NCI-H128 (cell line): Measurements from ENCODE around the gene CCDC201.
"Not testable (repeated sequence)": the region's sequence is repeated elsewhere in the genome, so short reads cannot be mapped to it uniquely, and the experiment has no call there.

Source experiments
- DNase-seq: peaks from one replicate; lab custom pipeline; 2025; ENCODE audit not compliant: unreplicated experiment; lab: John Stamatoyannopoulos, UW

Gene CCDC201

GRCh38 chr7:45817913-45818312 lies 55.0 kb downstream of the CCDC201 start:
- not testable (repeated sequence) for DNase-seq

- not testable (repeated sequence) for DNase-seq
Measured at GRCh38 chr7:45817016-45817415, 55.9 kb downstream of the CCDC201 start.

DNA sequence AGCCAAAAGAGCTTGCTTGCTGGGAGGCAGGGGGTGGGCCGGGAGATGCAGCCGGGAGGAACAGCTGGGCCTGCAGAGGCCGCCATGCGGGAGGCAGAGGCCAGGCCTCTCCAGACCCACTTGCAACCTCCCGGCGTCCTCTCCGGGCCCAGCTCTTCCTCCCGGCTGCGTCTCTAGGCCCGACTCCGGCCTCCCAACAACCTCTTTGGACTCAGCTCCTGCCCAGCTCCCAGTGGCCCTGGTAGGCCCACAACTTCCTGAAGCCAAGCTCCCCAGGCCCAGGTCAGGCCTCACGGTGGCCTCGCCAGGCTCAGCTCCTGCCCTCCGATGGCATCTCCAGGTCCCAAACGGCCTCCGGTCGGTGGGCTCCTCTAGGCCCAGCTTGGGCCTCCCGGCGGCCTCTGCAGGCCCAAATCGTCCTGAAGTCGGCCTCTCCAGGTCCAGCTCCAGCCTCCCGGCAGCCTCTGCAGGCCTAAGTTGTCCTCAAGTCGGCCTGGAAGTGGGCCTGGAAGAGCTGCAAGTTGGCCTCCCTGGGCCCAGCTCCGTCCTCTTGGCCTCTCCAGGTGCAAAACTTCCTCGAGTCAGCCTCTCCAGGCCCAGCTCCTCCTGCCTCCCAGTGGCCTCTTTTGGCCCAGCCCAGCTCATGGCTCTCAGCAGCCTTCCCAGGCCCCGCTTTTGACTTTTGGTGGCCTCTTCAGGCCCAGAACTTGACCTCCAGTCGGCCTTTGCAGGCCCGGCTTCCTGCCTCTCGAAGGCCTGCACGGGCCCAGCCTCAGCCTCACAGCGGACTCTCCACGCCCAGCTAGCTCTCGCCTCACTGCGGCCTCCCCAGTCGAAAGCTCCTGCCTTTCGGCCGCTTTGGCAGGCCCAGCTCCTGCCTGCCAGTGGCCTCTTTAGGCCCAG lies 58.4 kb downstream of the CCDC201 start:
- not testable (repeated sequence) for DNase-seq

GRCh38 chr7:45813771-45814170 lies 59.1 kb downstream of the CCDC201 start:
- DNase-seq, result not testable (repeated sequence)

- DNase-seq, result no peak
Measured at GRCh38 chr7:45812946-45813345, 59.9 kb downstream of the CCDC201 start.

DNA sequence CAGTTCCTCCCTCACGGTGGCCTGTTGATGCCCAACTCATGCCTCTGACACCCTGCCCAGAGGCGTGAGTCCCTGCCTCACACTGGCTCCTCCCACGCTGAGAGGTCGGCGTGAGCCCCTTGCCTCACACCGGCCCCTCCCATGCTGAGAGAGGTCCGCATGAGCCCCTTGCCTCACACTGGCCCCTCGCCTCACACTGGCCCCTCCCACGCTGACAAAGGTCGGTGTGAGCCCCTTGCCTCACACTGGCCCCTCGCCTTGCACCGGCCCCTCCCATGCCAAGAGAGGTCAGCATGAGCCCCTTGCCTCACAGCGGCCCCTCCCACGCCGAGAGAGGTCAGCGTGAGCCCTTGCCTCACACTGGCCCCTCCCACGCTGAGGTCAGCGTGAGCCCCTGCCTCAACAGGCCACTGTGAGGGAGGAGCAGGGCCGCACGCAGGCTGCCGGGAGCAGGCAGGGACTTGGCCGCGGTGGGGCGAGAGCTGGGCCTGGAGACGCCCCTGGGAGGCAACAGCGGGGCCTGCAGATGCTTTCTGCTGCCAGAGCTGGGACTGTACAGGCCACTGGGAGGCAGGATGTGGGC lies 61.1 kb downstream of the CCDC201 start:
- DNase-seq, result not testable (repeated sequence)

- not testable (repeated sequence) for DNase-seq
Measured at GRCh38 chr7:45810451-45811005, 62.4 kb downstream of the CCDC201 start.
